K562 (cell line): ENCODE data around the gene ARHGAP22. TPM values are rescaled to one million over a fixed set of nuclear protein-coding genes. Genes with fewer than 3 reads are reported as not detected.

Source experiments
- AFF1 ChIP-seq, 2 experiments: fragments of 450-650 bp; IDR thresholded peaks; 2 replicates each; pipeline ENCODE4 v1.6.1; 2018; ENCODE audit warnings: mild to moderate bottlenecking in 2 of 2, low read depth in 1 of 2; ENCODE audit not compliant: partially characterized antibody in 2 of 2
- ATF7 ChIP-seq: fragments of 450-650 bp; IDR thresholded peaks from 2 replicates; pipeline ENCODE4 v1.7.1; 2014; ENCODE audit warnings: mild to moderate bottlenecking, moderate library complexity
- BMI1 ChIP-seq: fragments of 150-350 bp; IDR thresholded peaks from 2 replicates; pipeline ENCODE4 v1.6.1; 2014; ENCODE audit warnings: low read length
- CC2D1A ChIP-seq: fragments of 450-650 bp; IDR thresholded peaks from 2 replicates; pipeline ENCODE4 v1.6.1; 2017; ENCODE audit warnings: mild to moderate bottlenecking
- DLX4 ChIP-seq: fragments of 250-450 bp; sonication (Bioruptor Pico); IDR thresholded peaks from 2 replicates; pipeline ENCODE4 v1.6.1; 2021; ENCODE audit warnings: mild to moderate bottlenecking
- E2F5 ChIP-seq: sonication (generic); formaldehyde crosslinking; IDR thresholded peaks from 2 replicates; pipeline ENCODE4 v1.8.0; 2022; ENCODE audit warnings: mild to moderate bottlenecking, missing genetic modification reagents
- FOXP1 ChIP-seq: sonication (generic); formaldehyde crosslinking; IDR thresholded peaks from 2 replicates; pipeline ENCODE4 v1.8.0; 2022; ENCODE audit warnings: mild to moderate bottlenecking, missing genetic modification reagents
- HOMEZ ChIP-seq: fragments of 250-450 bp; sonication (Bioruptor Pico); IDR thresholded peaks from 2 replicates; pipeline ENCODE4 v1.4.0; 2020; ENCODE audit warnings: mild to moderate bottlenecking, moderate library complexity
- KLF10 ChIP-seq: fragments of 250-450 bp; sonication (Bioruptor Pico); IDR thresholded peaks from 2 replicates; pipeline ENCODE4 v1.6.1; 2021; ENCODE audit warnings: matching md5 sums
- KLF13 ChIP-seq: fragments of 450-650 bp; IDR thresholded peaks from 2 replicates; pipeline ENCODE4 v1.6.1; 2016; ENCODE audit warnings: missing genetic modification characterization, low read depth, mild to moderate bottlenecking, missing compliant biosample characterization, moderate library complexity, borderline replicate concordance
- MYNN ChIP-seq, 2 experiments: sonication (generic); formaldehyde crosslinking in 1 of 2; IDR thresholded peaks; 2 replicates each; pipeline versions ENCODE4 v1.5.0 to v1.6.1; 2016 to 2020; ENCODE audit warnings: antibody characterized with exemption in 1 of 2, missing genetic modification reagents in 1 of 2
- RFX7 ChIP-seq: fragments of 250-450 bp; sonication (Bioruptor Pico); IDR thresholded peaks from 2 replicates; pipeline ENCODE4 v1.5.1; 2021; ENCODE audit warnings: mild to moderate bottlenecking
- SAFB ChIP-seq: fragments of 200-400 bp; formaldehyde crosslinking; IDR thresholded peaks from 2 replicates; pipeline ENCODE4 v1.6.1; 2017; ENCODE audit warnings: low read depth, low read length, borderline replicate concordance
- SMAD3 ChIP-seq: fragments of 450-650 bp; formaldehyde crosslinking; conservative IDR thresholded peaks from 2 replicates; pipeline ENCODE4 v1.4.0; 2020; ENCODE audit warnings: mild to moderate bottlenecking
- SMARCC2 ChIP-seq: fragments of 450-650 bp; IDR thresholded peaks from 2 replicates; pipeline ENCODE4 v1.6.1; 2017; ENCODE audit warnings: antibody characterized with exemption, moderate library complexity, mild to moderate bottlenecking, low read depth
- SP2 ChIP-seq: IDR thresholded peaks from 2 replicates; pipeline ENCODE4 v1.6.1; 2011; ENCODE audit warnings: mild to moderate bottlenecking, low read depth, low read length, moderate library complexity; ENCODE audit not compliant: poor library complexity, severe bottlenecking; ENCODE audit errors: extremely low read depth
- ZBED1 ChIP-seq: IDR thresholded peaks from 2 replicates; pipeline ENCODE4 v1.6.1; 2014
- ZNF174 ChIP-seq: fragments of 250-450 bp; sonication (Bioruptor Pico); IDR thresholded peaks from 2 replicates; pipeline ENCODE4 v1.4.0; 2020; ENCODE audit warnings: mild to moderate bottlenecking
- ZNF584 ChIP-seq: fragments of 200-800 bp; sonication (Bioruptor generic); IDR thresholded peaks from 2 replicates; pipeline ENCODE4 v1.6.1; 2016; ENCODE audit warnings: low read depth, mild to moderate bottlenecking, missing genetic modification characterization, missing compliant biosample characterization
- ZNF740 ChIP-seq, 3 experiments: fragments of 200-800 bp in 1 of 3; sonication (Bioruptor generic) in 1 of 3; sonication (generic) in 1 of 3; formaldehyde crosslinking in 1 of 3; IDR thresholded peaks; 2 replicates each; pipeline versions ENCODE4 v1.6.1 to v1.8.0; 2016 to 2022; ENCODE audit warnings: mild to moderate bottlenecking in 2 of 3, missing compliant biosample characterization in 2 of 3, missing genetic modification characterization in 2 of 3, missing genetic modification reagents in 1 of 3
- polyA plus RNA-seq, 8 experiments: library from polyadenylated mRNA; depleted of rRNA in 4 of 8; stranded (reverse) in 5 of 8; unstranded in 3 of 8; fragments of >200 nt; fragmentation: Nextera tagmentation in 2 of 8; fragmentation: Illumina TruSeq in 1 of 8; extraction: Ambion mirVana in 2 of 8; extraction: Trizol in 1 of 8; gene quantifications; 2 replicates each; pipeline versions ENCODE4 v1.2.1 to v1.2.3, GENCODE V29; 2011 to 2014; ENCODE audit warnings: inconsistent platforms in 1 of 8, missing spikeins in 1 of 8
- total RNA-seq, 7 experiments: library from RNA; depleted of rRNA in 6 of 7; stranded (reverse); fragments of >200 nt in 6 of 7; fragmentation: Illumina TruSeq in 2 of 7; extraction: Trizol in 2 of 7; gene quantifications; 2 replicates each; pipeline versions ENCODE4 v1.2.1 to v1.2.3, GENCODE V29; 2011 to 2021; ENCODE audit warnings: low replicate concordance in 1 of 7

ARHGAP22 gene
- total and polyA plus RNA-seq, 9 of the 15 experiments (the other 6 are each of a cell fraction or from before 2014, with no cell fraction given) = 1.3 to 28.1 (median 12.7) TPM

- TF ChIP-seq AFF1 (IDR thresholded peaks at IDR 0.05; ENCODE audit: low read depth in 1 of 2, partially characterized antibody in 2 of 2) (no peak), ZBED1 (peak; percentile 87), BMI1 (no peak), FOXP1 (CRISPR knock-in tag) (no peak), ATF7 (no peak; the same call in 1 of the 2 replicates), KLF13 (tag) (no peak), SP2 (no peak), E2F5 (CRISPR knock-in tag) (no peak), ZNF584 (CRISPR knock-in tag) (no peak), ZNF740 (CRISPR knock-in tag; IDR thresholded peaks at IDR 0.05) (no peak), ZNF740 (tag; IDR thresholded peaks at IDR 0.05) (no peak), DLX4 (CRISPR knock-in tag) (no peak), CC2D1A (no peak; the same call in 1 of the 2 replicates), HOMEZ (CRISPR knock-in tag) (no peak), SAFB (no peak), KLF10 (CRISPR knock-in tag) (no peak), RFX7 (CRISPR knock-in tag) (no peak), SMAD3 (CRISPR knock-in tag) (no peak), MYNN (IDR thresholded peaks at IDR 0.05) (0 out of 2 replicates have a peak, but pooled peaks have one; percentile 63), MYNN (CRISPR knock-in tag; IDR thresholded peaks at IDR 0.05) (no peak), SMARCC2 (peak; percentile 50; the same call in 1 of the 2 replicates), ZNF174 (no peak)
Observed at GRCh38 chr10:48468130-48468790, 136.6 kb downstream of the ARHGAP22 start (continued).
